ENCODE data around the gene STARD5. TPM values are rescaled to one million over a fixed set of nuclear protein-coding genes. Genes with fewer than 3 reads are reported as not detected.

Gene STARD5
- total RNA-seq, 1 donor from 2014 or later, result 5.3 TPM

- no peak for DNase-seq (ENCODE audit: low spot score)
- H3K27ac Mint-ChIP-seq (ENCODE audit: unreplicated experiment), result no peak overlapping the region
- peaks cover 11% of the 10 kb centered on the region for H3K9me3 Mint-ChIP-seq (ENCODE audit: low read depth)
- peaks cover 9% of the 10 kb centered on the region for H3K4me1 Mint-ChIP-seq (ENCODE audit: low read depth)
- no peak overlapping the region for H3K4me3 Mint-ChIP-seq (ENCODE audit: unreplicated experiment)
- H3K27me3 Mint-ChIP-seq (ENCODE audit: low read depth), result no peaks in the 10 kb centered on the region
- H3K36me3 Mint-ChIP-seq (ENCODE audit: low read depth), result peaks cover 6% of the 10 kb centered on the region
- TF ChIP-seq CTCF (IDR thresholded peaks at IDR 0.05), result no peak
These were observed 49.7 kb downstream of the STARD5 start for GRCh38 chr15:81274255-81274654.

- peaks cover 6% of the 10 kb centered on the region for H3K36me3 Mint-ChIP-seq (ENCODE audit: low read depth)
- no peak for DNase-seq (ENCODE audit: low spot score)
- no peaks in the 10 kb centered on the region for H3K27me3 Mint-ChIP-seq (ENCODE audit: low read depth)
- H3K4me3 Mint-ChIP-seq (ENCODE audit: unreplicated experiment), result no peak overlapping the region
- H3K4me1 Mint-ChIP-seq (ENCODE audit: low read depth), result peaks cover 9% of the 10 kb centered on the region
- H3K27ac Mint-ChIP-seq (ENCODE audit: unreplicated experiment), result no peak overlapping the region
- peaks cover 11% of the 10 kb centered on the region for H3K9me3 Mint-ChIP-seq (ENCODE audit: low read depth)
- no peak for TF ChIP-seq CTCF (IDR thresholded peaks at IDR 0.05)
These were observed 50.1 kb downstream of the STARD5 start for GRCh38 chr15:81273855-81274254.

DNA sequence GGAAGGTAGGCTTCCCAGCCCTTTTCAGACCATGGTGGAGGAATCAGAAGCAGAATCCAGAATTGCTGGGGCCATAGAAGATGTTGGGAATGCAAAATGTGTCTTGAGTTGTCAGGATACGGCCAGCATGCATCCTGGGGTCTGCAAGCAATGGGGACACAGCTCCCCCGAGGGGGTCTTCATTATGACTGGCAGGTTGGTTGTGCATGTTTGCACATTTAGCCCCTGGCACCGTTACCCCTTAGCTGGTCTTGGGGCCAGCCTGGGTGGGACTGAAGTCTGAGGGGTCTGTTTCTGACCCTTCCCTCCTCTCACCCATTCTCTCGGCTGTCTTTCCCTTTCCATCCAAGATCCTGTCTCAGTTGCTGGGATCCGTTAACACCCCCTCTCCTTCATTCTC is 50.7 kb downstream of the STARD5 start:
- peaks cover 9% of the 10 kb centered on the region for H3K4me1 Mint-ChIP-seq (ENCODE audit: low read depth)
- H3K9me3 Mint-ChIP-seq (ENCODE audit: low read depth), result peaks cover 11% of the 10 kb centered on the region
- no peak overlapping the region for H3K27ac Mint-ChIP-seq (ENCODE audit: unreplicated experiment)
- TF ChIP-seq CTCF (IDR thresholded peaks at IDR 0.05), result no peak
- no peak overlapping the region for H3K4me3 Mint-ChIP-seq (ENCODE audit: unreplicated experiment)
- H3K36me3 Mint-ChIP-seq (ENCODE audit: low read depth), result peaks cover 6% of the 10 kb centered on the region
- no peaks in the 10 kb centered on the region for H3K27me3 Mint-ChIP-seq (ENCODE audit: low read depth)
- DNase-seq (ENCODE audit: low spot score), result no peak

GRCh38 chr15:81271761-81272644 is 51.9 kb downstream of the STARD5 start:
- H3K27me3 Mint-ChIP-seq (ENCODE audit: low read depth), result peaks cover 3% of the 10 kb centered on the region
- DNase-seq (ENCODE audit: low spot score), result no peak
- peaks cover 9% of the 10 kb centered on the region for H3K4me1 Mint-ChIP-seq (ENCODE audit: low read depth)
- no peak overlapping the region for H3K27ac Mint-ChIP-seq (ENCODE audit: unreplicated experiment)
- H3K36me3 Mint-ChIP-seq (ENCODE audit: low read depth), result peaks cover 3% of the 10 kb centered on the region
- peaks cover 6% of the 10 kb centered on the region for H3K9me3 Mint-ChIP-seq (ENCODE audit: low read depth)
- H3K4me3 Mint-ChIP-seq (ENCODE audit: unreplicated experiment), result no peak overlapping the region
- TF ChIP-seq CTCF (IDR thresholded peaks at IDR 0.05), result no peak

GRCh38 chr15:81270781-81271491 is 53.0 kb downstream of the STARD5 start:
- H3K27me3 Mint-ChIP-seq (ENCODE audit: low read depth), result peaks cover 3% of the 10 kb centered on the region
- H3K4me1 Mint-ChIP-seq (ENCODE audit: low read depth), result peaks cover 14% of the 10 kb centered on the region
- no peaks in the 10 kb centered on the region for H3K9me3 Mint-ChIP-seq (ENCODE audit: low read depth)
- TF ChIP-seq CTCF (IDR thresholded peaks at IDR 0.05), result no peak
- H3K4me3 Mint-ChIP-seq (ENCODE audit: unreplicated experiment), result no peak overlapping the region
- H3K27ac Mint-ChIP-seq (ENCODE audit: unreplicated experiment), result no peak overlapping the region
- H3K36me3 Mint-ChIP-seq (ENCODE audit: low read depth), result no peaks in the 10 kb centered on the region
- DNase-seq (ENCODE audit: low spot score), result no peak

All from chondrocyte (in vitro differentiated cells).